CMK (cell line): ENCODE measurements around the gene STAT5B.
"Not testable (repeated sequence)": the region's sequence is repeated elsewhere in the genome, so short reads cannot be mapped to it uniquely, and the experiment has no call there.

ENCODE experiments used
- DNase-seq: peaks from one replicate; pipeline ENCODE4 v3.0.0-alpha.2; 2010; ENCODE audit warnings: low read depth

Gene STAT5B

GRCh38 chr17:42193216-42193968 lies 82.8 kb downstream of the STAT5B start:
- DNase-seq = no peak

- no peak for DNase-seq
Observed at GRCh38 chr17:42192189-42193126, 83.7 kb downstream of the STAT5B start.

- DNase-seq = no peak
Observed at GRCh38 chr17:42191275-42191608, 84.9 kb downstream of the STAT5B start.

GRCh38 chr17:42190491-42191274 lies 85.5 kb downstream of the STAT5B start:
- no peak for DNase-seq

GRCh38 chr17:42189651-42189965 lies 86.6 kb downstream of the STAT5B start:
- no peak for DNase-seq

- DNase-seq = no peak
Observed at GRCh38 chr17:42188749-42189650, 87.2 kb downstream of the STAT5B start.

- no peak for DNase-seq
Observed at GRCh38 chr17:42187833-42188232, 88.4 kb downstream of the STAT5B start.

- not testable (repeated sequence) for DNase-seq
Observed at GRCh38 chr17:42186191-42186590, 90.0 kb downstream of the STAT5B start.

GRCh38 chr17:42185621-42185930 lies 90.6 kb downstream of the STAT5B start:
- no peak for DNase-seq

GRCh38 chr17:42184713-42185620 lies 91.2 kb downstream of the STAT5B start, which contains the start of gene HCRT:
HCRT (minus strand) TSS chr17:42185452; CDS start chr17:42185365, 87 bp downstream.
- no peak for DNase-seq

- peak; percentile 74 for DNase-seq
Observed at GRCh38 chr17:42183741-42184711, 92.2 kb downstream of the STAT5B start.

GRCh38 chr17:42182927-42183734 lies 93.1 kb downstream of the STAT5B start:
- no peak for DNase-seq

- DNase-seq = no peak
Observed at GRCh38 chr17:42181851-42182207, 94.4 kb downstream of the STAT5B start.

GRCh38 chr17:42180922-42181850 lies 95.0 kb downstream of the STAT5B start, which contains the start of gene KCNH4:
KCNH4 (minus strand) TSS chr17:42181142; CDS start chr17:42180945, 197 bp downstream.
- DNase-seq = peak; percentile 89

GRCh38 chr17:42180411-42180921 lies 95.7 kb downstream of the STAT5B start:
- no peak for DNase-seq

- no peak for DNase-seq
Observed at GRCh38 chr17:42179911-42180410, 96.2 kb downstream of the STAT5B start.

GRCh38 chr17:42179335-42179734 lies 96.9 kb downstream of the STAT5B start:
- DNase-seq = no peak
